ENCODE results near the gene ITGB3BP. TPM values are rescaled to one million over a fixed set of nuclear protein-coding genes. Genes with fewer than 3 reads are reported as not detected.

The ITGB3BP gene
- total RNA-seq, 1 experiment from 2014 or later = 31.9 TPM

DNA sequence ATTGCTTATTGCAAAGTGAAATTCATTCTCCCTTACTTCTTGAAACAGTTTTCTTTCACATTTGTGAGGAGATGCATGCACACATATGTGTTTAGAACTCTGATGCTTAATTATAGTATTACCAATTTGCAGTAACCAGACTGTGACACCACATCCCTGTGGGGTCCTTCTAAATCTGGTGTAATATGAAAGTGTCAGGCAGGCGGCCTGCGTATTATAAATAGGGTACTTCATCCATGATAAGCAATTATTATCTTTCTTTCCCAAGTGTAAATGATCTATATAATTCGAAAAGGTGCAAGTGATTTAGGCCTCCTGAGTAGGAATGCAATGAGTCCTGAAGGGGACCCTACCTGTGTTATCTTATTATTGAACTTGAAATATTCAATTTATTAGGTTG is 1.2 kb upstream of the ITGB3BP start:
- ChIA-PET POLR2A (interaction anchor here (0.6 to 0.7 kb wide), 2 partner anchors 12 to 1266 kb away, joined by 3 read pairs; no protein-coding TSS in a partner anchor), CTCF (no interaction called here)
- intact Hi-C loops (cut with micrococcal nuclease; ENCODE audit: unreplicated experiment) = loop anchor here (5.0 kb wide), 1 partner anchor 197 kb away; no protein-coding TSS in a partner anchor
- TF ChIP-seq REST (IDR thresholded peaks at IDR 0.05; ENCODE audit: insufficient read depth in 1 of 2, low read depth in 2 of 2, low read length in 1 of 2) (no peak), TCF7L2 (IDR thresholded peaks at IDR 0.05; ENCODE audit: low read depth, low read length) (no peak), SIN3A (IDR thresholded peaks at IDR 0.05; ENCODE audit: borderline replicate concordance, insufficient read depth, low read depth, low read length) (no peak), POLR2AphosphoS5 (IDR thresholded peaks at IDR 0.05; ENCODE audit: low read depth, low read length) (no peak), CTCF (IDR thresholded peaks at IDR 0.05) (no peak)
- Histone ChIP-seq H3K36me3 (ENCODE audit: control insufficient read depth, insufficient read depth, low read length) (peaks cover 3% of the 10 kb centered on the region; the same call in 1 of the 2 replicates), H3K27me3 (ENCODE audit: control insufficient read depth, insufficient read depth, low read length) (no peaks in the 10 kb centered on the region), H3K4me1 (ENCODE audit: control insufficient read depth, insufficient read depth, low read length) (peaks cover 17% of the 10 kb centered on the region), H3K9me3 (ENCODE audit: control insufficient read depth, insufficient read depth, low read depth, low read length) (no peaks in the 10 kb centered on the region), H3K27ac (ENCODE audit: low read length) (peak overlapping the region; percentile 95), H3K4me3 (ENCODE audit: low read depth in 2 of 2, low read length in 2 of 2) (peak overlapping the region; percentile 88 to 92)
- BruUV-seq (replicated peaks) = no TSS peak
- no peak for ATAC-seq
- in situ Hi-C loops (cut with HindIII; ENCODE audit: low pct_unique_long_range_greater_than_20kb, low sequenced_read_pairs) = no loop called here
- no peak for DNase-seq (ENCODE audit: low read depth, low spot score)

- peaks cover 3% of the 10 kb centered on the region; the same call in 1 of the 2 replicates for H3K36me3 ChIP-seq (ENCODE audit: control insufficient read depth, insufficient read depth, low read length)
- no peak for DNase-seq (ENCODE audit: low read depth, low spot score)
- in situ Hi-C loops (cut with HindIII; ENCODE audit: low pct_unique_long_range_greater_than_20kb, low sequenced_read_pairs) = no loop called here
- BruUV-seq (replicated peaks) = no TSS peak
- intact Hi-C loops (cut with micrococcal nuclease; ENCODE audit: unreplicated experiment) = loop anchor here (5.0 kb wide), 1 partner anchor 196 kb away; no protein-coding TSS in a partner anchor
- ChIA-PET POLR2A (interaction anchor here (0.6 kb wide), 1 partner anchor 12 kb away, joined by 3 read pairs; no protein-coding TSS in a partner anchor), CTCF (interaction anchor here (0.8 kb wide), 1 partner anchor 57 kb away, joined by 3 read pairs; no protein-coding TSS in a partner anchor)
- no peaks in the 10 kb centered on the region for H3K9me3 ChIP-seq (ENCODE audit: control insufficient read depth, insufficient read depth, low read depth, low read length)
- ATAC-seq = peak; percentile 44
- H3K27me3 ChIP-seq (ENCODE audit: control insufficient read depth, insufficient read depth, low read length) = no peaks in the 10 kb centered on the region
- peak overlapping the region; percentile 95 for H3K27ac ChIP-seq (ENCODE audit: low read length)
- H3K4me3 ChIP-seq (ENCODE audit: low read depth in 2 of 2, low read length in 2 of 2) = peak overlapping the region; percentile 88 to 92
- TF ChIP-seq SIN3A (IDR thresholded peaks at IDR 0.05; ENCODE audit: borderline replicate concordance, insufficient read depth, low read depth, low read length) = no peak
- no peak for TF ChIP-seq TCF7L2 (IDR thresholded peaks at IDR 0.05; ENCODE audit: low read depth, low read length)
- no peak for TF ChIP-seq CTCF (IDR thresholded peaks at IDR 0.05)
- no peak for TF ChIP-seq REST (IDR thresholded peaks at IDR 0.05; ENCODE audit: insufficient read depth in 1 of 2, low read depth in 2 of 2, low read length in 1 of 2)
- TF ChIP-seq POLR2AphosphoS5 (IDR thresholded peaks at IDR 0.05; ENCODE audit: low read depth, low read length) = no peak
- H3K4me1 ChIP-seq (ENCODE audit: control insufficient read depth, insufficient read depth, low read length) = peaks cover 17% of the 10 kb centered on the region
These were observed 713 bp upstream of the ITGB3BP start for GRCh38 chr1:63523738-63524137.

Data from Panc1 (cell line).